IMR-90 (cell line): ENCODE results near the gene TEAD1. TPM values are rescaled to one million over a fixed set of nuclear protein-coding genes. Genes with fewer than 3 reads are reported as not detected.
A peak's percentile ranks its signal among the peaks of the same experiment; 100 is the strongest.

Experiments used
- ATAC-seq: fragments of 200-7000 bp; cut with Tn5 transposase; 2 replicates; pipeline ENCODE4 v1.9.1; 2020; ENCODE audit warnings: low read depth, mild to moderate bottlenecking, moderate library complexity
- BruUV-seq: library from RNA; stranded (reverse); fragments of 400-500 nt; replicated peaks from 2 replicates; lab custom pipeline; 2021; lab: Mats Ljungman, UMichigan
- CTCF ChIA-PET: fragments of 300-600 bp; formaldehyde crosslinking; extraction: SDS; loops from one replicate; lab custom pipeline; 2021; ENCODE audit warnings: antibody characterized with exemption; lab: Yijun Ruan, JAX
- POLR2A ChIA-PET: fragments of 300-600 bp; sonication (Branson Sonifier 250); formaldehyde crosslinking; loops from one replicate; lab custom pipeline; 2022; ENCODE audit warnings: antibody characterized with exemption; ENCODE audit not compliant: unreplicated experiment; lab: Charles Lee
- DNase-seq: peaks from one replicate; pipeline ENCODE4 v3.0.0; 2013
- H2AFZ ChIP-seq: replicated peaks from 2 replicates; pipeline ENCODE3; 2013; ENCODE audit warnings: low read length, mild to moderate bottlenecking; ENCODE audit not compliant: poor library complexity
- H2AK5ac ChIP-seq: 2 replicates; pipeline ENCODE4 v1.6.1; 2013; ENCODE audit warnings: low read depth, low read length, inconsistent platforms
- H2AK9ac ChIP-seq: replicated peaks from 2 replicates; pipeline ENCODE3; 2013; ENCODE audit warnings: mild to moderate bottlenecking, low read depth, low read length, moderate library complexity; ENCODE audit not compliant: poor library complexity
- H2BK120ac ChIP-seq: 2 replicates; pipeline ENCODE4 v1.6.1; 2013; ENCODE audit warnings: low read depth, low read length, inconsistent platforms
- H2BK15ac ChIP-seq: 3 replicates; pipeline ENCODE4 v1.6.1; 2013; ENCODE audit warnings: low read depth, low read length, inconsistent platforms
- H2BK20ac ChIP-seq: 2 replicates; pipeline ENCODE4 v1.6.1; 2013; ENCODE audit warnings: low read depth, mild to moderate bottlenecking, inconsistent platforms, low read length, moderate library complexity
- H2BK5ac ChIP-seq: 2 replicates; pipeline ENCODE4 v1.6.1; 2013; ENCODE audit warnings: mild to moderate bottlenecking, low read depth, low read length, inconsistent platforms; ENCODE audit not compliant: poor library complexity, severe bottlenecking
- H3K14ac ChIP-seq: replicated peaks from 2 replicates; pipeline ENCODE4 v1.6.1; 2013; ENCODE audit warnings: low read depth, low read length, inconsistent platforms
- H3K18ac ChIP-seq: 2 replicates; pipeline ENCODE4 v1.6.1; 2013; ENCODE audit warnings: low read depth, low read length, control low read depth
- H3K23ac ChIP-seq: 2 replicates; pipeline ENCODE4 v1.6.1; 2013; ENCODE audit warnings: low read depth, low read length, inconsistent platforms
- H3K27ac ChIP-seq: 2 replicates; pipeline ENCODE4 v1.5.1; 2013; ENCODE audit warnings: mild to moderate bottlenecking, control low read depth, low read length; ENCODE audit not compliant: insufficient read depth
- H3K27me3 ChIP-seq: 2 replicates; pipeline ENCODE4 v1.6.1; 2013; ENCODE audit warnings: low read length; ENCODE audit not compliant: control insufficient read depth, insufficient read depth
- H3K36me3 ChIP-seq: 2 replicates; pipeline ENCODE4 v1.6.1; 2013; ENCODE audit warnings: low read length, mixed read lengths; ENCODE audit not compliant: control insufficient read depth, insufficient read depth
- H3K4ac ChIP-seq: 2 replicates; pipeline ENCODE4 v1.6.1; 2013; ENCODE audit warnings: low read depth, low read length, inconsistent platforms
- H3K4me1 ChIP-seq: 2 replicates; pipeline ENCODE4 v1.6.1; 2013; ENCODE audit warnings: low read length, mixed read lengths; ENCODE audit not compliant: control insufficient read depth, insufficient read depth
- H3K4me2 ChIP-seq: 2 replicates; pipeline ENCODE4 v1.6.1; 2013; ENCODE audit warnings: low read depth, mild to moderate bottlenecking, control low read depth, low read length, moderate library complexity
- H3K4me3 ChIP-seq: 2 replicates; pipeline ENCODE4 v1.5.1; 2013; ENCODE audit warnings: low read depth, mild to moderate bottlenecking, control low read depth, low read length, moderate library complexity; ENCODE audit not compliant: insufficient read depth
- H3K56ac ChIP-seq: 2 replicates; pipeline ENCODE4 v1.6.1; 2013; ENCODE audit warnings: low read length, inconsistent platforms; ENCODE audit not compliant: insufficient read depth; ENCODE audit errors: extremely low read depth
- H3K79me1 ChIP-seq, 2 experiments: 2 replicates each; pipeline ENCODE4 v1.6.1; 2013; ENCODE audit warnings: low read length in 2 of 2, inconsistent platforms in 1 of 2, low read depth in 1 of 2
- H3K9ac ChIP-seq: 2 replicates; pipeline ENCODE4 v1.6.1; 2013; ENCODE audit warnings: low read depth, low read length, control low read depth
- H3K9me1 ChIP-seq: 2 replicates; pipeline ENCODE4 v1.6.1; 2013; ENCODE audit warnings: low read length, inconsistent platforms; ENCODE audit not compliant: insufficient read depth
- H3K9me3 ChIP-seq: 2 replicates; pipeline ENCODE4 v1.6.1; 2013; ENCODE audit warnings: low read length; ENCODE audit not compliant: control insufficient read depth, insufficient read depth
- H4K20me1 ChIP-seq: 2 replicates; pipeline ENCODE4 v1.6.1; 2013; ENCODE audit warnings: low read length, inconsistent platforms; ENCODE audit not compliant: insufficient read depth
- H4K5ac ChIP-seq: 2 replicates; pipeline ENCODE4 v1.6.1; 2013; ENCODE audit warnings: mild to moderate bottlenecking, low read depth, low read length, control low read depth
- H4K8ac ChIP-seq, 2 experiments: 2 replicates each; pipeline ENCODE4 v1.6.1; 2013; ENCODE audit warnings: low read depth in 2 of 2, low read length in 2 of 2, control low read depth in 1 of 2, inconsistent platforms in 1 of 2
- H4K91ac ChIP-seq: 2 replicates; pipeline ENCODE4 v1.6.1; 2013; ENCODE audit warnings: low read depth, low read length, inconsistent platforms; ENCODE audit not compliant: insufficient read depth
- BHLHE40 ChIP-seq: fragments of 150-350 bp; IDR thresholded peaks from 2 replicates; pipeline ENCODE4 v1.6.1; 2016; ENCODE audit warnings: mild to moderate bottlenecking, low read depth, low read length
- CEBPB ChIP-seq: IDR thresholded peaks from 2 replicates; pipeline ENCODE4 v1.6.1; 2012; ENCODE audit warnings: low read depth, low read length, improper control_type of control experiment
- CHD1 ChIP-seq: IDR thresholded peaks from 2 replicates; pipeline ENCODE4 v1.6.1; 2012; ENCODE audit warnings: low read depth, low read length, improper control_type of control experiment
- CTCF ChIP-seq: conservative IDR thresholded peaks from 2 replicates; pipeline ENCODE4 v1.5.1; 2012; ENCODE audit warnings: mild to moderate bottlenecking, low read depth, low read length, improper control_type of control experiment
- ELK1 ChIP-seq: fragments of 150-350 bp; IDR thresholded peaks from 2 replicates; pipeline ENCODE4 v1.6.1; 2016; ENCODE audit warnings: low read depth, mild to moderate bottlenecking, low read length, moderate library complexity, borderline replicate concordance
- FOS ChIP-seq: fragments of 150-350 bp; IDR thresholded peaks from 2 replicates; pipeline ENCODE4 v1.6.1; 2016; ENCODE audit warnings: low read depth, low read length
- MAFK ChIP-seq: IDR thresholded peaks from 2 replicates; pipeline ENCODE4 v1.6.1; 2012; ENCODE audit warnings: low read depth, low read length, improper control_type of control experiment
- MXI1 ChIP-seq: IDR thresholded peaks from 2 replicates; pipeline ENCODE4 v1.6.1; 2012; ENCODE audit warnings: low read depth, mild to moderate bottlenecking, low read length, moderate library complexity, borderline replicate concordance
- POLR2A ChIP-seq: IDR thresholded peaks from 2 replicates; pipeline ENCODE4 v1.6.1; 2012; ENCODE audit warnings: mild to moderate bottlenecking, low read depth, low read length
- RCOR1 ChIP-seq: IDR thresholded peaks from 2 replicates; pipeline ENCODE4 v1.6.1; 2012; ENCODE audit warnings: mild to moderate bottlenecking, low read length, improper control_type of control experiment; ENCODE audit not compliant: insufficient replicate concordance
- SMC3 ChIP-seq: fragments of 150-350 bp; IDR thresholded peaks from 2 replicates; pipeline ENCODE4 v1.6.1; 2016; ENCODE audit warnings: low read depth, mild to moderate bottlenecking, antibody characterized with exemption, low read length, moderate library complexity
- USF2 ChIP-seq: fragments of 150-350 bp; IDR thresholded peaks from 2 replicates; pipeline ENCODE4 v1.6.1; 2017; ENCODE audit warnings: mild to moderate bottlenecking, antibody characterized with exemption, low read length, low read depth
- WGBS, 2 experiments: methylation state at CpG; one replicate each; pipeline versions ENCODE4 v1.1.5 to v1.1.7; 2013; ENCODE audit warnings: missing lambda C conversion rate in 2 of 2; ENCODE audit not compliant: insufficient read length in 1 of 2; ENCODE audit errors: extremely low coverage in 2 of 2; 5-methylcytosine and 5-hydroxymethylcytosine counted together
- dilution Hi-C: fragments of 300-500 bp; cut with HindIII; formaldehyde crosslinking; loops from one replicate; pipeline ENCODE4 v1.14.3; 2018; ENCODE audit warnings: low sequenced_read_pairs; ENCODE audit not compliant: unreplicated experiment
- in situ Hi-C: fragments of 300-500 bp; cut with MboI; formaldehyde crosslinking; loops from 3 replicates; pipeline ENCODE4 v1.14.3; 2019; ENCODE audit warnings: low sequenced_read_pairs, inconsistent platforms, mixed read lengths
- intact Hi-C: fragments of 100-400 bp; cut with micrococcal nuclease; formaldehyde crosslinking; loops from 2 replicates; pipeline ENCODE4 v1.10.0; 2022
- polyA plus RNA-seq, 3 experiments: library from polyadenylated mRNA; depleted of rRNA; stranded (reverse); fragments of >200 nt; gene quantifications; 2 replicates each; pipeline ENCODE4 v1.2.3, GENCODE V29; 2012; ENCODE audit warnings: low replicate concordance in 1 of 3
- total RNA-seq: library from RNA; depleted of rRNA; stranded (reverse); fragments of >200 nt; gene quantifications from 2 replicates; pipeline ENCODE4 v1.2.3, GENCODE V29; 2012

TEAD1 gene
- total and polyA plus RNA-seq, 2 of the 4 experiments (the other 2 are of a cell fraction) = 51.8 to 69.2 TPM

GRCh38 chr11:12625438-12626071 is 48.7 kb upstream of the TEAD1 start (continued):
- TF ChIP-seq MXI1 = no peak

GRCh38 chr11:12626616-12627015 is 47.6 kb upstream of the TEAD1 start:
- Histone ChIP-seq H2AFZ (no peak overlapping the region), H3K27me3 (peaks cover 2% of the 10 kb centered on the region), H2BK15ac (peak overlapping the region; percentile 75; the same call in 1 of the 3 replicates), H3K27ac (peak overlapping the region; percentile 92), H3K4me2 (no peak overlapping the region), H3K4ac (peak overlapping the region; percentile 79; the same call in 1 of the 2 replicates), H3K18ac (peak overlapping the region; percentile 89), H4K91ac (no peak overlapping the region), H3K79me1 (peaks cover 0 to 3% of the 10 kb centered on the region in 2 experiments; a peak in 1 of 4 replicates), H3K14ac (no peak overlapping the region; the same call in 1 of the 2 replicates), H4K5ac (peak overlapping the region; percentile 78), H2AK9ac (no peak overlapping the region), H4K20me1 (no peaks in the 10 kb centered on the region), H3K36me3 (no peaks in the 10 kb centered on the region), H2BK20ac (no peak overlapping the region), H3K9ac (no peak overlapping the region), H3K23ac (no peak overlapping the region), H3K4me1 (peaks cover 6% of the 10 kb centered on the region), H3K4me3 (no peak overlapping the region), H2BK5ac (no peak overlapping the region), H3K9me3 (peaks cover 4% of the 10 kb centered on the region), H4K8ac (peak overlapping the region; percentile 15 to 51; a peak in 2 of 4 replicates), H2AK5ac (no peak overlapping the region), H3K56ac (no peak overlapping the region), H3K9me1 (no peaks in the 10 kb centered on the region), H2BK120ac (peak overlapping the region; percentile 75)
- TF ChIP-seq FOS = no peak
- TF ChIP-seq ELK1 = no peak
- TF ChIP-seq CEBPB = no peak
- TF ChIP-seq BHLHE40 = no peak
- no peak for TF ChIP-seq USF2
- TF ChIP-seq CTCF = no peak
- no peak for TF ChIP-seq CHD1
- no peak for TF ChIP-seq POLR2A
- TF ChIP-seq RCOR1 = no peak
- TF ChIP-seq MAFK = no peak
- no peak for TF ChIP-seq MXI1
- no peak for TF ChIP-seq SMC3
- in situ Hi-C loops = no loop called here
- ATAC-seq = no peak
- no TSS peak for BruUV-seq
- ChIA-PET CTCF (no interaction called here), POLR2A (no interaction called here)
- WGBS, 2 experiments = no CpG with 5 or more reads among the region's 5 CpGs
- intact Hi-C loops = loop anchor here (5.0 kb wide), 1 partner anchor 46 kb away; the partner anchor contains the start of gene TEAD1
- peak; percentile 30 for DNase-seq
- dilution Hi-C loops = no loop called here
